Measurements from ENCODE around the gene ZNF555. TPM values are rescaled to one million over a fixed set of nuclear protein-coding genes. Genes with fewer than 3 reads are reported as not detected.

ZNF555 gene
- polyA plus RNA-seq, 2 of the 4 experiments (the other 2 are of a cell fraction): 1.7 to 2.3 TPM

GRCh38 chr19:2885736-2886135 is 44.5 kb downstream of the ZNF555 start:
- H3K4me2 ChIP-seq: no peak overlapping the region
- DNase-seq (ENCODE audit: low read depth in 1 of 2, low spot score in 1 of 2): no peak
- H3K4me1 ChIP-seq: no peaks in the 10 kb centered on the region
- CTCF ChIA-PET: interaction anchor here (1.1 kb wide), 1 partner anchor 9 kb away, joined by 3 read pairs; no protein-coding TSS in a partner anchor
- no peak for FAIRE-seq
- no peak overlapping the region for H3K4me3 ChIP-seq
- no peak for ATAC-seq
- H3K27ac ChIP-seq: no peak overlapping the region
- WGBS (ENCODE audit: missing lambda C conversion rate): 69% methylated on average over 9 of the region's 17 CpGs
- POLR2A ChIA-PET: no interaction called here
- peaks cover 15% of the 10 kb centered on the region; the same call in 2 of the 3 replicates for H3K9me3 ChIP-seq
- no peak for TF ChIP-seq ESRRA (IDR thresholded peaks at IDR 0.05; ENCODE audit: borderline replicate concordance, low read length)
- TF ChIP-seq BHLHE40 (IDR thresholded peaks at IDR 0.05; ENCODE audit: low read depth, low read length): no peak
- TF ChIP-seq EHMT2 (IDR thresholded peaks at IDR 0.05; ENCODE audit: low read depth): no peak
- no peak for TF ChIP-seq CHD4 (IDR thresholded peaks at IDR 0.05; ENCODE audit: borderline replicate concordance)
- no peak for TF ChIP-seq CHD2 (IDR thresholded peaks at IDR 0.05; ENCODE audit: low read length, partially characterized antibody)
- no peak for TF ChIP-seq HOXA7 (CRISPR knock-in tag; IDR thresholded peaks at IDR 0.05)
- TF ChIP-seq TFCP2L1 (CRISPR knock-in tag; IDR thresholded peaks at IDR 0.05): no peak
- TF ChIP-seq EP300 (IDR thresholded peaks at IDR 0.05): no peak
- TF ChIP-seq MYC (IDR thresholded peaks at IDR 0.05; ENCODE audit: borderline replicate concordance, low read length): no peak
- TF ChIP-seq HEYL (CRISPR knock-in tag; IDR thresholded peaks at IDR 0.05): no peak
- TF ChIP-seq MAZ (IDR thresholded peaks at IDR 0.05; ENCODE audit: borderline replicate concordance, low read depth, low read length): no peak
- TF ChIP-seq FOSL2 (IDR thresholded peaks at IDR 0.05): no peak
- no peak for TF ChIP-seq FOSL2 (CRISPR knock-in tag; IDR thresholded peaks at IDR 0.05)
- TF ChIP-seq JUN (IDR thresholded peaks at IDR 0.05): no peak
- TF ChIP-seq FOXS1 (CRISPR knock-in tag; IDR thresholded peaks at IDR 0.05): no peak
- TF ChIP-seq FOSB (CRISPR knock-in tag; IDR thresholded peaks at IDR 0.05): no peak
- TF ChIP-seq RAD21 (conservative IDR thresholded peaks at IDR 0.05 in 1 of 2, IDR thresholded peaks at IDR 0.05 in 1 of 2): no peak
- no peak for TF ChIP-seq POLR2A (IDR thresholded peaks at IDR 0.05; ENCODE audit: low read length)

- ATAC-seq: peak; percentile 83 to 84
- Histone ChIP-seq H3K4me2 (peak overlapping the region; percentile 51; the same call in 2 of the 3 replicates), H3K9me3 (peaks cover 9% of the 10 kb centered on the region; the same call in 2 of the 3 replicates), H3K4me3 (no peak overlapping the region), H3K4me1 (no peaks in the 10 kb centered on the region), H3K27ac (no peak overlapping the region)
- FAIRE-seq: no peak
- TF ChIP-seq RAD21 (conservative IDR thresholded peaks at IDR 0.05 in 1 of 2, IDR thresholded peaks at IDR 0.05 in 1 of 2): peak in 1 of 2 experiments; percentile 43; a peak in 3 of 5 replicates
- no peak for TF ChIP-seq NPAS2 (CRISPR knock-in tag; IDR thresholded peaks at IDR 0.05; ENCODE audit: borderline replicate concordance)
- TF ChIP-seq CTCF (IDR thresholded peaks at IDR 0.05): peak; percentile 45
- TF ChIP-seq MAFK (IDR thresholded peaks at IDR 0.05; ENCODE audit: partially characterized antibody): peak; percentile 7
- TF ChIP-seq NFE2L2 (conservative IDR thresholded peaks at IDR 0.05; ENCODE audit: low read length): no peak
- no peak for TF ChIP-seq CEBPB (IDR thresholded peaks at IDR 0.05)
- TF ChIP-seq E2F6 (IDR thresholded peaks at IDR 0.05; ENCODE audit: borderline replicate concordance, low read depth): peak; percentile 86; the same call in 1 of the 2 replicates
- TF ChIP-seq SMC3 (IDR thresholded peaks at IDR 0.05): 0 out of 3 replicates have a peak, but pooled peaks have one; percentile 7
- TF ChIP-seq HOXB13 (CRISPR knock-in tag; IDR thresholded peaks at IDR 0.05; ENCODE audit: low read depth): peak; percentile 20; the same call in 1 of the 2 replicates
- no peak for TF ChIP-seq EHF (CRISPR knock-in tag; IDR thresholded peaks at IDR 0.05)
- TF ChIP-seq MAX (IDR thresholded peaks at IDR 0.05): peak; percentile 78
- WGBS (ENCODE audit: missing lambda C conversion rate): 5% methylated on average over 9 of the region's 9 CpGs
- DNase-seq (ENCODE audit: low read depth in 1 of 2, low spot score in 1 of 2): peak; percentile 46 to 77
- CTCF ChIA-PET: interaction anchor here (0.5 to 2.4 kb wide), 18 partner anchors 9 to 430 kb away, joined by 3 to 10 read pairs (median 4); partner anchors contain the start of genes ZNF555, ZNF57 and ZNF77
- POLR2A ChIA-PET: interaction anchor here (1.0 kb wide), 1 partner anchor 63 kb away, joined by 3 read pairs; no protein-coding TSS in a partner anchor
These were observed 46.2 kb downstream of the ZNF555 start for GRCh38 chr19:2887391-2887914.

Data from A549 (cell line).